Measurements from ENCODE around the gene MYOM1.
"Not testable (repeated sequence)": the region's sequence is repeated elsewhere in the genome, so short reads cannot be mapped to it uniquely, and the experiment has no call there.

MYOM1 gene

DNA sequence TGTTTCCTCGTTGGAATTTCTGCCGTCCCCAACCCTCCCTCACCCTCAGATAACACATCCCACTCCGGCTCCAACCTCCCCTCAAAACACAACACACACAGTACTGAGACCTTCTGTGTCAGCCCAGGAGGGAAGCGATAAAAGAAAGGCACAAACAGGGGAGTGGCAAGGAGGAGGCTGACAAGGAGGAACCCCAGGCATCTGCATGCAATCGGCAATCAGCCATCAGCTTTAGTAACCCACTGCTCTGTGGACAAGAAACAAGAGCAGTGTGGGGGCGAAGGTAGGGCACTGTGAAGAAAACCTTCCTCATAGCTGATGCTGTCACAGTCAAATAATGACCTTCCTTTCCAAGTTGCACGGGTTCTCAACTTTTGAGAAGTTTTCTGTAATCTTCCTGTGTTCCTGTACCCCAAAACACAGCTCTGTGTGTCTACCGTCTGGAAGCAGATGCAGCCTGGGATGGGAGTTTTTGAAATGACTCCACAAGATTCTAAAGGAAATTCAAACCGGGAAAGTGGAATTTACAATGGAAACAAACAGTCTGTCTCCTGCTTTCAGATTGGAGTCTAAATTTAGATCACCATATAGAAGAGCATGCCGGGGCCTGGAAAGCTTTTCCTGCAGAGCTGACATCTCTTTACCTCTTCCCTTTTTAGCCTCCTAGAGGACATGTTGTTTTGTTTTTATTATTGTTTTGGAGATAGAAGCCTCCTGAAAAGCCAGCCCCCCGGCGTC lies 190.4 kb downstream of the MYOM1 start:
- POLR2A ChIA-PET (ENCODE audit: low non-redundant PET), result no interaction called here

DNA sequence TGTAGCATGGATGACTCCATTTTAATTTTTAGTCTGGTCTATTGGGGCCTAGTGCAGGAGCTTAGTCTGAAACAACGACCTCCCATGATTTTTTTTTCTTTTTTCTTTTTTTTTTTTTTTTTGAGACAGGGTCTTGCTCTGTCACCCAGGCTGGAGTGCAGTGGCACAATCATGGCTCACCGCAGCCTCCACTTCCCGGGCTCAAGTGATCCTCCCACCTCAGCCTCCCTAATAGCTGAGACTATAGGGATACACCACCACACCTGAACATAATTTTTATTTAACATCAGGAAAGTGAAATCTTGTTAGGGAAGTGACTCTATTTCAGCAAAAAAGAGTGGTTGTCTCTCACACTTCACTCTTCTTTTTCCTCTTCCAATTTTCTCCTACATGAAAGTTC lies 191.7 kb downstream of the MYOM1 start:
- POLR2A ChIA-PET (ENCODE audit: low non-redundant PET), result not testable (repeated sequence)

More for the DNA sequence above, 190.4 kb downstream of the MYOM1 start:
- no peak for DNase-seq (ENCODE audit: low spot score)
- TF ChIP-seq, protein P1, sequence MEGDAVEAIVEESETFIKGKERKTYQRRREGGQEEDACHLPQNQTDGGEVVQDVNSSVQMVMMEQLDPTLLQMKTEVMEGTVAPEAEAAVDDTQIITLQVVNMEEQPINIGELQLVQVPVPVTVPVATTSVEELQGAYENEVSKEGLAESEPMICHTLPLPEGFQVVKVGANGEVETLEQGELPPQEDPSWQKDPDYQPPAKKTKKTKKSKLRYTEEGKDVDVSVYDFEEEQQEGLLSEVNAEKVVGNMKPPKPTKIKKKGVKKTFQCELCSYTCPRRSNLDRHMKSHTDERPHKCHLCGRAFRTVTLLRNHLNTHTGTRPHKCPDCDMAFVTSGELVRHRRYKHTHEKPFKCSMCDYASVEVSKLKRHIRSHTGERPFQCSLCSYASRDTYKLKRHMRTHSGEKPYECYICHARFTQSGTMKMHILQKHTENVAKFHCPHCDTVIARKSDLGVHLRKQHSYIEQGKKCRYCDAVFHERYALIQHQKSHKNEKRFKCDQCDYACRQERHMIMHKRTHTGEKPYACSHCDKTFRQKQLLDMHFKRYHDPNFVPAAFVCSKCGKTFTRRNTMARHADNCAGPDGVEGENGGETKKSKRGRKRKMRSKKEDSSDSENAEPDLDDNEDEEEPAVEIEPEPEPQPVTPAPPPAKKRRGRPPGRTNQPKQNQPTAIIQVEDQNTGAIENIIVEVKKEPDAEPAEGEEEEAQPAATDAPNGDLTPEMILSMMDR (conservative IDR thresholded peaks at IDR 0.05; ENCODE audit: low read depth), result no peak
- CTCF ChIA-PET, result interaction anchor here (0.7 kb wide), 1 partner anchor 46 kb away, joined by 4 read pairs; no protein-coding TSS in a partner anchor
- no peak overlapping the region for H3K27ac ChIP-seq

GRCh38 chr18:3027370-3027891 lies 192.3 kb downstream of the MYOM1 start:
- no peak overlapping the region for H3K27ac ChIP-seq
- no peak for DNase-seq (ENCODE audit: low spot score)
- POLR2A ChIA-PET (ENCODE audit: low non-redundant PET), result no interaction called here
- TF ChIP-seq, protein P1 (conservative IDR thresholded peaks at IDR 0.05; ENCODE audit: low read depth), result no peak
- CTCF ChIA-PET, result no interaction called here

More for the DNA sequence above, 191.7 kb downstream of the MYOM1 start:
- H3K27ac ChIP-seq; CTCF ChIA-PET; DNase-seq (ENCODE audit: low spot score): not testable (repeated sequence)

- no peak for DNase-seq (ENCODE audit: low spot score)
- H3K27ac ChIP-seq, result no peak overlapping the region
- CTCF ChIA-PET, result no interaction called here
- POLR2A ChIA-PET (ENCODE audit: low non-redundant PET), result no interaction called here
- TF ChIP-seq, protein P1 (conservative IDR thresholded peaks at IDR 0.05; ENCODE audit: low read depth), result no peak
These were observed 194.2 kb downstream of the MYOM1 start for GRCh38 chr18:3025544-3025943.

DNA sequence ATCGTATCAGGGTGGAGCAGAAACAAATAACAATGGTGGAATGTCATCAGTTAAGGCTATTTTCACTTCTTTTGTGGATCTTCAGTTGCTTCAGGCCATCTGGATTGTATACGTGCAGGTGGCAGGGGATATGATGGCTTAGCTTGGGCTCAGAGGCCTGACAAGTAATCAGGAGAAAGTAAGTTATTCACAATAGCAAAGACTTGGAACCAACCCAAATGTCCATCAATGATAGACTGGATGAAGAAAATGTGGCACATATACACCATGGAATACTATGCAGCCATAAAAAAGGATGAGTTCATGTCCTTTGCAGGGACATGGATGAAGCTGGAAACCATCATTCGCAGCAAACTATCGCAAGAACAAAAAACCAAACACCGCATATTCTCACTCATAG lies 196.2 kb downstream of the MYOM1 start:
- POLR2A ChIA-PET (ENCODE audit: low non-redundant PET); DNase-seq (ENCODE audit: low spot score); CTCF ChIA-PET; H3K27ac ChIP-seq: not testable (repeated sequence)

All from RWPE1 (cell line).